ENCODE measurements around the gene DCDC1.

DNA sequence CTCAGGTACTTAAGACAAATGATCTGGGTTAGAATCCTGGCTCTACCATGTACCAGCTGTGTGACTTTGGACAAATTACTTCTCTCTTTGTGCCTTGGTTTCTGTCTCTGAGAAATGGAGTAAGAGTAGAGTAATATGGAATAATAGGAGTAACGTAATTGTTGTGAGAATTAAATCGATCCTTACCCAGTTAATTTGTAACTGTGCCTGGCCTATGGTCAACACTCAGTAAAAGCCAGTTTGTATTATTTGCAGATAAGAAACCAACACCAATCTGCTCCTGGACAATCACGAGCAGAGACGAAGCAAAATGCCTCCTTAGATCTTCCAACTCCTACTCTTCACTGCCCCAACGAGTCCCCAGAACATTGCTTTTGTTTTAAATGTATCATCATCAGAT, 266.7 kb downstream of the DCDC1 start:
- TF ChIP-seq POLR2AphosphoS5 (IDR thresholded peaks at IDR 0.05; ENCODE audit: borderline replicate concordance, low read depth, low read length) (no peak), EZH2 (IDR thresholded peaks at IDR 0.05) (no peak), FOXP2 (optimal IDR thresholded peaks at IDR 0.05; ENCODE audit: control extremely low read depth, extremely low read length, insufficient read depth) (no peak)

Data from SK-N-MC (cell line).